ENCODE data around the gene GRK4. TPM values are rescaled to one million over a fixed set of nuclear protein-coding genes. Genes with fewer than 3 reads are reported as not detected.

GRK4 gene
- polyA plus RNA-seq, 1 of the 3 experiments (the other 2 are of a cell fraction): 2.7 TPM

DNA sequence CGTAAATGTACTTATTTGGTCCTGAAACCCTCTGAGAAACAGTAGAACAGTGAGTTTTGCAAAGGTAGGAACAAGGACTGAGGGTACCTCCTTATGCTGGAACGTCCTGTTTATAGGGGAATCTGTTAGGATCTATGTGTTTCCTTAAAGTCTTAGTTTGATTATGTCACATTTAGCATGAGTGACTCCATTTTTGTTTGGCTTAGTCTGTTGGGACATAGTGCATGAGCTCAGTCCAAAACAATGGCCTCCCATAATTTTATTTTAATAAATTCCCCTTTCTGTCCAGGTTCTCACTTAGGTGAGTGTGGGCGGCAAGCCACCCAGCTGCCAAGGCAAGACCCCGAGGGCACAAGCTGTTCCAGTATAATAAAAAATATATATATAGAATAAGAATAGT is 83.3 kb downstream of the GRK4 start:
- H2AFZ ChIP-seq (ENCODE audit: low read depth): no peak overlapping the region
- H3K4me1 ChIP-seq (ENCODE audit: control insufficient read depth in 1 of 2, insufficient read depth in 2 of 2, low read depth in 1 of 2, low read length in 1 of 2): peaks cover 0 to 1% of the 10 kb centered on the region in 2 experiments; a peak in 1 of 4 replicates
- H3K9ac ChIP-seq: no peak overlapping the region
- H3K79me2 ChIP-seq (ENCODE audit: insufficient read depth): no peaks in the 10 kb centered on the region
- no peaks in the 10 kb centered on the region for H4K20me1 ChIP-seq (ENCODE audit: insufficient read depth)
- no peaks in the 10 kb centered on the region for H3K9me3 ChIP-seq
- DNase-seq: no peak
- no peak overlapping the region for H3K4me2 ChIP-seq
- 63% methylated on average over 4 of the region's 4 CpGs for WGBS (ENCODE audit: low lambda C conversion rate)
- H3K36me3 ChIP-seq (replicated peaks in 1 of 2; ENCODE audit: control insufficient read depth in 1 of 2, insufficient read depth in 2 of 2, low read length in 1 of 2): no peaks in the 10 kb centered on the region
- H3K4me3 ChIP-seq (ENCODE audit: low read depth in 2 of 2, low read length in 1 of 2): no peak overlapping the region
- POLR2A ChIA-PET: no interaction called here
- H3K9me2 ChIP-seq: no peaks in the 10 kb centered on the region
- TF ChIP-seq RCOR1 (IDR thresholded peaks at IDR 0.05; ENCODE audit: low read length) (no peak), RAD21 (IDR thresholded peaks at IDR 0.05; ENCODE audit: low read length) (no peak), JUND (IDR thresholded peaks at IDR 0.05) (no peak), SIN3A (IDR thresholded peaks at IDR 0.05; ENCODE audit: borderline replicate concordance, low read depth, low read length) (no peak), GABPA (IDR thresholded peaks at IDR 0.05; ENCODE audit: low read depth) (no peak), TCF12 (IDR thresholded peaks at IDR 0.05) (no peak), SMC3 (IDR thresholded peaks at IDR 0.05; ENCODE audit: low read depth, low read length) (no peak), FOSL2 (IDR thresholded peaks at IDR 0.05; ENCODE audit: borderline replicate concordance, low read depth) (no peak), CHD2 (IDR thresholded peaks at IDR 0.05; ENCODE audit: low read length, partially characterized antibody) (no peak), YY1 (IDR thresholded peaks at IDR 0.05; ENCODE audit: low read depth) (no peak), FOXJ3 (CRISPR knock-in tag; IDR thresholded peaks at IDR 0.05) (no peak), TEAD4 (IDR thresholded peaks at IDR 0.05; ENCODE audit: borderline replicate concordance, insufficient read depth) (no peak), NFIC (IDR thresholded peaks at IDR 0.05; ENCODE audit: borderline replicate concordance) (no peak), FOXM1 (IDR thresholded peaks at IDR 0.05; ENCODE audit: low read depth) (no peak), RXRA (IDR thresholded peaks at IDR 0.05; ENCODE audit: borderline replicate concordance, low read depth) (no peak)
- TF ChIP-seq, protein P1, sequence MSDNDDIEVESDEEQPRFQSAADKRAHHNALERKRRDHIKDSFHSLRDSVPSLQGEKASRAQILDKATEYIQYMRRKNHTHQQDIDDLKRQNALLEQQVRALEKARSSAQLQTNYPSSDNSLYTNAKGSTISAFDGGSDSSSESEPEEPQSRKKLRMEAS (IDR thresholded peaks at IDR 0.05; ENCODE audit: low read depth): no peak
- TF ChIP-seq, protein P2, sequence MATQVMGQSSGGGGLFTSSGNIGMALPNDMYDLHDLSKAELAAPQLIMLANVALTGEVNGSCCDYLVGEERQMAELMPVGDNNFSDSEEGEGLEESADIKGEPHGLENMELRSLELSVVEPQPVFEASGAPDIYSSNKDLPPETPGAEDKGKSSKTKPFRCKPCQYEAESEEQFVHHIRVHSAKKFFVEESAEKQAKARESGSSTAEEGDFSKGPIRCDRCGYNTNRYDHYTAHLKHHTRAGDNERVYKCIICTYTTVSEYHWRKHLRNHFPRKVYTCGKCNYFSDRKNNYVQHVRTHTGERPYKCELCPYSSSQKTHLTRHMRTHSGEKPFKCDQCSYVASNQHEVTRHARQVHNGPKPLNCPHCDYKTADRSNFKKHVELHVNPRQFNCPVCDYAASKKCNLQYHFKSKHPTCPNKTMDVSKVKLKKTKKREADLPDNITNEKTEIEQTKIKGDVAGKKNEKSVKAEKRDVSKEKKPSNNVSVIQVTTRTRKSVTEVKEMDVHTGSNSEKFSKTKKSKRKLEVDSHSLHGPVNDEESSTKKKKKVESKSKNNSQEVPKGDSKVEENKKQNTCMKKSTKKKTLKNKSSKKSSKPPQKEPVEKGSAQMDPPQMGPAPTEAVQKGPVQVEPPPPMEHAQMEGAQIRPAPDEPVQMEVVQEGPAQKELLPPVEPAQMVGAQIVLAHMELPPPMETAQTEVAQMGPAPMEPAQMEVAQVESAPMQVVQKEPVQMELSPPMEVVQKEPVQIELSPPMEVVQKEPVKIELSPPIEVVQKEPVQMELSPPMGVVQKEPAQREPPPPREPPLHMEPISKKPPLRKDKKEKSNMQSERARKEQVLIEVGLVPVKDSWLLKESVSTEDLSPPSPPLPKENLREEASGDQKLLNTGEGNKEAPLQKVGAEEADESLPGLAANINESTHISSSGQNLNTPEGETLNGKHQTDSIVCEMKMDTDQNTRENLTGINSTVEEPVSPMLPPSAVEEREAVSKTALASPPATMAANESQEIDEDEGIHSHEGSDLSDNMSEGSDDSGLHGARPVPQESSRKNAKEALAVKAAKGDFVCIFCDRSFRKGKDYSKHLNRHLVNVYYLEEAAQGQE (IDR thresholded peaks at IDR 0.05; ENCODE audit: low read depth, low read length): no peak
- TF ChIP-seq, protein P3, sequence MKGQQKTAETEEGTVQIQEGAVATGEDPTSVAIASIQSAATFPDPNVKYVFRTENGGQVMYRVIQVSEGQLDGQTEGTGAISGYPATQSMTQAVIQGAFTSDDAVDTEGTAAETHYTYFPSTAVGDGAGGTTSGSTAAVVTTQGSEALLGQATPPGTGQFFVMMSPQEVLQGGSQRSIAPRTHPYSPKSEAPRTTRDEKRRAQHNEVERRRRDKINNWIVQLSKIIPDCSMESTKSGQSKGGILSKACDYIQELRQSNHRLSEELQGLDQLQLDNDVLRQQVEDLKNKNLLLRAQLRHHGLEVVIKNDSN (IDR thresholded peaks at IDR 0.05; ENCODE audit: borderline replicate concordance, low read depth): no peak
- TF ChIP-seq, protein P4, sequence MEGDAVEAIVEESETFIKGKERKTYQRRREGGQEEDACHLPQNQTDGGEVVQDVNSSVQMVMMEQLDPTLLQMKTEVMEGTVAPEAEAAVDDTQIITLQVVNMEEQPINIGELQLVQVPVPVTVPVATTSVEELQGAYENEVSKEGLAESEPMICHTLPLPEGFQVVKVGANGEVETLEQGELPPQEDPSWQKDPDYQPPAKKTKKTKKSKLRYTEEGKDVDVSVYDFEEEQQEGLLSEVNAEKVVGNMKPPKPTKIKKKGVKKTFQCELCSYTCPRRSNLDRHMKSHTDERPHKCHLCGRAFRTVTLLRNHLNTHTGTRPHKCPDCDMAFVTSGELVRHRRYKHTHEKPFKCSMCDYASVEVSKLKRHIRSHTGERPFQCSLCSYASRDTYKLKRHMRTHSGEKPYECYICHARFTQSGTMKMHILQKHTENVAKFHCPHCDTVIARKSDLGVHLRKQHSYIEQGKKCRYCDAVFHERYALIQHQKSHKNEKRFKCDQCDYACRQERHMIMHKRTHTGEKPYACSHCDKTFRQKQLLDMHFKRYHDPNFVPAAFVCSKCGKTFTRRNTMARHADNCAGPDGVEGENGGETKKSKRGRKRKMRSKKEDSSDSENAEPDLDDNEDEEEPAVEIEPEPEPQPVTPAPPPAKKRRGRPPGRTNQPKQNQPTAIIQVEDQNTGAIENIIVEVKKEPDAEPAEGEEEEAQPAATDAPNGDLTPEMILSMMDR (IDR thresholded peaks at IDR 0.05): no peak
- TF ChIP-seq, protein P5, sequence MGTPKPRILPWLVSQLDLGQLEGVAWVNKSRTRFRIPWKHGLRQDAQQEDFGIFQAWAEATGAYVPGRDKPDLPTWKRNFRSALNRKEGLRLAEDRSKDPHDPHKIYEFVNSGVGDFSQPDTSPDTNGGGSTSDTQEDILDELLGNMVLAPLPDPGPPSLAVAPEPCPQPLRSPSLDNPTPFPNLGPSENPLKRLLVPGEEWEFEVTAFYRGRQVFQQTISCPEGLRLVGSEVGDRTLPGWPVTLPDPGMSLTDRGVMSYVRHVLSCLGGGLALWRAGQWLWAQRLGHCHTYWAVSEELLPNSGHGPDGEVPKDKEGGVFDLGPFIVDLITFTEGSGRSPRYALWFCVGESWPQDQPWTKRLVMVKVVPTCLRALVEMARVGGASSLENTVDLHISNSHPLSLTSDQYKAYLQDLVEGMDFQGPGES (IDR thresholded peaks at IDR 0.05; ENCODE audit: low read depth, low read length): no peak
- no peak overlapping the region for H3K27ac ChIP-seq (ENCODE audit: low read depth in 2 of 2, low read length in 1 of 2)
- no peaks in the 10 kb centered on the region for H3K27me3 ChIP-seq (ENCODE audit: insufficient read depth)
- no peaks in the 10 kb centered on the region for H3F3A ChIP-seq (replicated peaks; ENCODE audit: insufficient read depth)
- CTCF ChIA-PET: interaction anchor here (0.6 to 2.9 kb wide), 16 partner anchors 9 to 219 kb away, joined by 3 to 15 read pairs (median 4); no protein-coding TSS in a partner anchor
